H1 (cell line): ENCODE results near the gene LCE1D. TPM values are rescaled to one million over a fixed set of nuclear protein-coding genes. Genes with fewer than 3 reads are reported as not detected.

Source experiments
- CTCF ChIA-PET: fragments of 300-600 bp; sonication (Branson Sonifier 250); formaldehyde crosslinking; loops from one replicate; lab custom pipeline; 2021; ENCODE audit not compliant: partially characterized antibody; lab: Charles Lee
- POLR2A ChIA-PET: fragments of 300-600 bp; sonication (Branson Sonifier 250); formaldehyde crosslinking; loops from one replicate; lab custom pipeline; 2021; ENCODE audit warnings: inconsistent platforms; ENCODE audit not compliant: partially characterized antibody; lab: Charles Lee
- DNase-seq, 2 experiments: peaks; one replicate each; pipeline versions ENCODE4 v3.0.0 to v3.0.0-alpha.2; 2010 to 2022; ENCODE audit warnings: low spot score in 2 of 2, low read depth in 1 of 2, mixed read lengths in 1 of 2
- FAIRE-seq: peaks from 2 replicates; lab custom pipeline; 2011; peaks lifted over from hg19 to GRCh38; lab: Jason Lieb, UNC
- H2AFZ ChIP-seq: 2 replicates; pipeline ENCODE4 v1.8.1; 2012; ENCODE audit warnings: low read length, inconsistent platforms
- H2AK5ac ChIP-seq: 2 replicates; pipeline ENCODE4 v1.6.1; 2013; ENCODE audit warnings: low read depth, low read length
- H2BK120ac ChIP-seq: replicated peaks from 2 replicates; pipeline ENCODE3; 2013; ENCODE audit warnings: low read depth, low read length, inconsistent platforms
- H2BK12ac ChIP-seq: 2 replicates; pipeline ENCODE4 v1.6.1; 2013; ENCODE audit warnings: low read depth, low read length
- H2BK15ac ChIP-seq: 2 replicates; pipeline ENCODE4 v1.6.1; 2013; ENCODE audit warnings: low read length
- H2BK20ac ChIP-seq: 2 replicates; pipeline ENCODE4 v1.6.1; 2013; ENCODE audit warnings: low read length
- H2BK5ac ChIP-seq: 2 replicates; pipeline ENCODE4 v1.6.1; 2013; ENCODE audit warnings: low read depth, low read length
- H3K14ac ChIP-seq: 2 replicates; pipeline ENCODE4 v1.6.1; 2013; ENCODE audit warnings: inconsistent platforms; ENCODE audit not compliant: insufficient read length
- H3K18ac ChIP-seq: 2 replicates; pipeline ENCODE4 v1.6.1; 2013; ENCODE audit warnings: low read length; ENCODE audit errors: extremely low read depth
- H3K23ac ChIP-seq: 2 replicates; pipeline ENCODE4 v1.6.1; 2013; ENCODE audit warnings: inconsistent platforms; ENCODE audit not compliant: insufficient read length
- H3K23me2 ChIP-seq: 2 replicates; pipeline ENCODE4 v1.6.1; 2013; ENCODE audit warnings: low read depth, low read length
- H3K27ac ChIP-seq: 2 replicates; pipeline ENCODE4 v1.6.1; 2011; ENCODE audit warnings: low read depth, low read length, inconsistent platforms
- H3K27me3 ChIP-seq, 4 experiments: replicated peaks in 1 of 4; 1 replicate in 1 of 4; 2 replicates in 3 of 4; pipeline versions ENCODE4 v1.6.1 to v1.8.1; 2011 to 2013; ENCODE audit warnings: low read length in 3 of 4, mild to moderate bottlenecking in 3 of 4, inconsistent platforms in 2 of 4, mixed read lengths in 2 of 4, moderate library complexity in 1 of 4; ENCODE audit not compliant: control insufficient read depth in 3 of 4, insufficient read depth in 3 of 4; ENCODE audit errors: extremely low read depth in 1 of 4
- H3K36me3 ChIP-seq, 4 experiments: 2 replicates each; pipeline versions ENCODE4 v1.6.1 to v1.8.1; 2011 to 2013; ENCODE audit warnings: mild to moderate bottlenecking in 4 of 4, low read length in 3 of 4, moderate library complexity in 2 of 4, control low read depth in 1 of 4, inconsistent platforms in 1 of 4; ENCODE audit not compliant: insufficient read depth in 4 of 4, control insufficient read depth in 2 of 4
- H3K4ac ChIP-seq: replicated peaks from 2 replicates; pipeline ENCODE3; 2013; ENCODE audit warnings: low read length, low read depth, mixed read lengths, inconsistent platforms; ENCODE audit not compliant: insufficient read length
- H3K4me1 ChIP-seq, 4 experiments: replicated peaks in 1 of 4; 1 replicate in 1 of 4; 2 replicates in 3 of 4; pipeline versions ENCODE4 v1.6.1 to v1.8.1; 2011 to 2013; ENCODE audit warnings: low read length in 3 of 4, inconsistent platforms in 2 of 4, mixed read lengths in 1 of 4; ENCODE audit not compliant: insufficient read depth in 4 of 4, control insufficient read depth in 3 of 4
- H3K4me2 ChIP-seq, 2 experiments: 2 replicates each; pipeline versions ENCODE4 v1.6.1 to v1.8.1; 2011 to 2013; ENCODE audit warnings: low read depth in 2 of 2, low read length in 2 of 2, control low read depth in 1 of 2, inconsistent platforms in 1 of 2, mild to moderate bottlenecking in 1 of 2; ENCODE audit not compliant: insufficient read depth in 1 of 2
- H3K4me3 ChIP-seq, 4 experiments: fragments of 200-600, 300-600 bp in 1 of 4; sonication (generic), shearing (Covaris generic), sonication (Bioruptor Twin) in 1 of 4; 2 replicates each; pipeline versions ENCODE4 v1.5.1 to v1.8.1; 2011 to 2016; ENCODE audit warnings: low read length in 4 of 4, low read depth in 3 of 4, control low read depth in 2 of 4, inconsistent platforms in 2 of 4, mild to moderate bottlenecking in 2 of 4, mixed read lengths in 1 of 4, moderate library complexity in 1 of 4; ENCODE audit not compliant: insufficient read depth in 2 of 4; ENCODE audit errors: extremely low read depth in 1 of 4
- H3K56ac ChIP-seq: replicated peaks from 2 replicates; pipeline ENCODE3; 2013; ENCODE audit warnings: low read depth, mild to moderate bottlenecking, mixed read lengths, low read length, inconsistent platforms; ENCODE audit not compliant: insufficient read length
- H3K79me1 ChIP-seq: 2 replicates; pipeline ENCODE4 v1.6.1; 2013; ENCODE audit warnings: low read depth, low read length, control low read depth
- H3K79me2 ChIP-seq, 2 experiments: 2 replicates each; pipeline versions ENCODE4 v1.6.1 to v1.8.1; 2012 to 2013; ENCODE audit warnings: low read length in 2 of 2, mild to moderate bottlenecking in 2 of 2, inconsistent platforms in 1 of 2; ENCODE audit not compliant: insufficient read depth in 2 of 2, control insufficient read depth in 1 of 2
- H3K9ac ChIP-seq, 4 experiments: replicated peaks in 1 of 4; 1 replicate in 1 of 4; 2 replicates in 3 of 4; pipeline versions ENCODE4 v1.6.1 to v1.8.1; 2011 to 2013; ENCODE audit warnings: low read depth in 3 of 4, low read length in 3 of 4, control low read depth in 2 of 4, mild to moderate bottlenecking in 2 of 4, moderate library complexity in 2 of 4, inconsistent platforms in 1 of 4; ENCODE audit errors: extremely low read depth in 1 of 4
- H3K9me3 ChIP-seq, 2 experiments: 2 replicates each; pipeline versions ENCODE4 v1.6.1 to v1.8.1; 2012 to 2013; ENCODE audit warnings: mild to moderate bottlenecking in 2 of 2, moderate library complexity in 2 of 2, control low read depth in 1 of 2, inconsistent platforms in 1 of 2, low read depth in 1 of 2, low read length in 1 of 2, mixed read lengths in 1 of 2; ENCODE audit not compliant: insufficient read depth in 2 of 2
- H4K20me1 ChIP-seq, 2 experiments: replicated peaks in 1 of 2; 2 replicates each; pipeline versions ENCODE3 to v1.8.1; 2011 to 2013; ENCODE audit warnings: inconsistent platforms in 2 of 2, low read length in 2 of 2, mild to moderate bottlenecking in 1 of 2; ENCODE audit not compliant: insufficient read depth in 2 of 2, control insufficient read depth in 1 of 2
- H4K5ac ChIP-seq: 2 replicates; pipeline ENCODE4 v1.6.1; 2013; ENCODE audit warnings: low read length, low read depth, mixed read lengths, inconsistent platforms; ENCODE audit not compliant: insufficient read length
- H4K8ac ChIP-seq: 2 replicates; pipeline ENCODE4 v1.8.0; 2013; ENCODE audit warnings: mild to moderate bottlenecking, moderate library complexity, low read length, inconsistent platforms; ENCODE audit not compliant: insufficient read depth; ENCODE audit errors: extremely low read depth
- H4K91ac ChIP-seq: replicated peaks from 2 replicates; pipeline ENCODE3; 2013; ENCODE audit warnings: low read length, mixed read lengths, inconsistent platforms; ENCODE audit not compliant: insufficient read length
- CBX8 ChIP-seq: fragments of 300-800, 300-1000 bp; sonication (generic); IDR thresholded peaks from 2 replicates; pipeline ENCODE4 v1.7.1; 2016; ENCODE audit warnings: low read depth, low read length, borderline replicate concordance
- HDAC2 ChIP-seq, 2 experiments: fragments of 300-600 bp in 1 of 2; sonication (generic) in 1 of 2; IDR thresholded peaks; 2 replicates each; pipeline ENCODE4 v1.6.1; 2011 to 2012; ENCODE audit warnings: low read depth in 2 of 2, low read length in 2 of 2, mild to moderate bottlenecking in 2 of 2, moderate library complexity in 2 of 2, borderline replicate concordance in 1 of 2, inconsistent platforms in 1 of 2
- RAD21 ChIP-seq, 2 experiments: IDR thresholded peaks in 1 of 2; conservative IDR thresholded peaks in 1 of 2; 2 replicates each; pipeline ENCODE4 v1.6.1; 2011; ENCODE audit warnings: low read depth in 2 of 2, low read length in 2 of 2, improper control_type of control experiment in 1 of 2, inconsistent platforms in 1 of 2, mild to moderate bottlenecking in 1 of 2, moderate library complexity in 1 of 2
- SIN3A ChIP-seq, 2 experiments: IDR thresholded peaks in 1 of 2; conservative IDR thresholded peaks in 1 of 2; 2 replicates each; pipeline ENCODE4 v1.6.1; 2011 to 2012; ENCODE audit warnings: low read length in 2 of 2, improper control_type of control experiment in 1 of 2, low read depth in 1 of 2, mild to moderate bottlenecking in 1 of 2
- SP2 ChIP-seq: IDR thresholded peaks from 2 replicates; pipeline ENCODE4 v1.6.1; 2012; ENCODE audit warnings: mild to moderate bottlenecking, low read length, inconsistent platforms
- TBP ChIP-seq: IDR thresholded peaks from 2 replicates; pipeline ENCODE4 v1.6.1; 2011; ENCODE audit warnings: low read depth, low read length, improper control_type of control experiment
- WGBS, 2 experiments: shearing (Covaris generic) in 1 of 2; methylation state at CpG; one replicate each; pipeline versions ENCODE4 v1.1.6 to v1.1.7; 2013 to 2015; ENCODE audit warnings: low lambda C conversion rate in 2 of 2, mixed read lengths in 2 of 2, inconsistent platforms in 1 of 2, low coverage in 1 of 2, missing lambda C conversion rate in 1 of 2; ENCODE audit not compliant: insufficient replicate concordance in 2 of 2, insufficient coverage in 1 of 2, insufficient read length in 1 of 2; ENCODE audit errors: extremely low coverage in 1 of 2, missing lambda C conversion rate in 1 of 2; 5-methylcytosine and 5-hydroxymethylcytosine counted together
- polyA plus RNA-seq, 7 experiments: library from polyadenylated mRNA; depleted of rRNA in 3 of 7; stranded (reverse) in 5 of 7; unstranded in 2 of 7; fragments of >200 nt in 5 of 7; fragments of 200-250 nt in 2 of 7; gene quantifications; 1 replicate in 5 of 7; 2 replicates in 1 of 7; 4 replicates in 1 of 7; pipeline versions ENCODE4 v1.2.1 to v1.2.3, GENCODE V29; 2011 to 2013; ENCODE audit warnings: missing spikeins in 2 of 7, mixed read lengths in 2 of 7
- total RNA-seq: library from RNA; stranded (reverse); fragmentation: NEBNext Ultra II Directional; extraction: Animal tissue kit (Norgen Biotek cat#: 25700); gene quantifications from 2 replicates; pipeline ENCODE4 v1.2.1, GENCODE V29; 2021

LCE1D gene
- total and polyA plus RNA-seq, 2 of the 8 experiments (the other 6 are each of a cell fraction or from before 2014, with no cell fraction given): not detected

DNA sequence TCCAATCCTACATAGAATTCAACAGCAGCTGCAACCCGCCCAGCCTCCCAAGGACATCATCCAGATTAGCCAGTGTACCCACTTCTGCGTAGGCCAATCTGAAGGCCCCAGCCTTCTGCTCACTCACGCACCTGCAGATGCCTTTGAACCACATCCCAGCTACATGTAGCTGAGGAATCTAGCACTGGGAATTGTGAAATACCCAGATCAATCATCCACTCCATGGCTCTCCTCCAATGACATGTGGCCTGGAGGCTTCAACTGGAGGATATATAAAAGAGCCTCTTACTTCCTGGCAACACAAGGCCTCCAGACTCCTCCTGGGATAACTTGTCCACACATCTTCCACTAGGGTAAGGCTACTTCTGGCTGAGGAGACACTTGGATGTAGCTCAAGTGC lies 46.0 kb downstream of the LCE1D start, which contains the start of gene LCE6A:
LCE6A (plus strand) TSS at position 301 of the 400 bp plus-strand sequence. CDS start 665 bp downstream, outside the sequence.
- H2BK12ac ChIP-seq: no peak within 1 kb of the TSS
- H2BK15ac ChIP-seq: no peak within 1 kb of the TSS
- H4K20me1 ChIP-seq: no peaks in the 10 kb centered on the region
- H3K9ac ChIP-seq: no peak within 1 kb of the TSS
- no peak within 1 kb of the TSS for H3K4ac ChIP-seq
- no peak within 1 kb of the TSS for H2BK120ac ChIP-seq
- no peaks in the 10 kb centered on the region for H3K4me1 ChIP-seq
- H2BK20ac ChIP-seq: no peak within 1 kb of the TSS
- no peak within 1 kb of the TSS for H3K18ac ChIP-seq
- H4K91ac ChIP-seq: no peak within 1 kb of the TSS
- DNase-seq (no peak), FAIRE-seq (no peak)
- no peak within 1 kb of the TSS for H2AK5ac ChIP-seq
- peaks cover 59 to 62% of the 10 kb centered on the region in 2 experiments for H3K9me3 ChIP-seq
- CTCF ChIA-PET: interaction anchor here (1.3 kb wide), 1 partner anchor 28 kb away, joined by 3 read pairs; no protein-coding TSS in a partner anchor
- no peak within 1 kb of the TSS for H2BK5ac ChIP-seq
- H4K8ac ChIP-seq: no peak within 1 kb of the TSS
- POLR2A ChIA-PET: no interaction called here
- H4K5ac ChIP-seq: no peak within 1 kb of the TSS
- no peaks in the 10 kb centered on the region for H3K79me1 ChIP-seq
- H3K56ac ChIP-seq: no peak within 1 kb of the TSS
- no peaks in the 10 kb centered on the region for H3K27me3 ChIP-seq
- WGBS, 2 experiments: 77% methylated on average over 3 of the region's 3 CpGs; no CpG with 5 or more reads in 1 of the 2 experiments
- H3K23me2 ChIP-seq: no peaks in the 10 kb centered on the region; the same call in 1 of the 2 replicates
- H3K27ac ChIP-seq: no peak within 1 kb of the TSS
- no peak within 1 kb of the TSS for H3K14ac ChIP-seq
- no peak within 1 kb of the TSS for H3K4me2 ChIP-seq
- no peak within 1 kb of the TSS for H3K4me3 ChIP-seq
- H2AFZ ChIP-seq: no peak within 1 kb of the TSS
- TF ChIP-seq HDAC2 (IDR thresholded peaks at IDR 0.05; ENCODE audit: borderline replicate concordance in 1 of 2, low read depth in 2 of 2, low read length in 2 of 2) (no peak), TBP (no peak), CBX8 (no peak), RAD21 (IDR thresholded peaks at IDR 0.05 in 1 of 2, conservative IDR thresholded peaks at IDR 0.05 in 1 of 2; ENCODE audit: low read depth in 2 of 2, low read length in 2 of 2) (no peak), SP2 (no peak), SIN3A (conservative IDR thresholded peaks at IDR 0.05 in 1 of 2, IDR thresholded peaks at IDR 0.05 in 1 of 2; ENCODE audit: low read depth in 1 of 2, low read length in 2 of 2) (no peak)
- H3K36me3 ChIP-seq: no peaks in the 10 kb centered on the region
- H3K23ac ChIP-seq: no peak within 1 kb of the TSS
- no peaks in the 10 kb centered on the region for H3K79me2 ChIP-seq
